ENCODE results near the gene SEC14L2. TPM values are rescaled to one million over a fixed set of nuclear protein-coding genes. Genes with fewer than 3 reads are reported as not detected.

SEC14L2 gene
- total RNA-seq, 1 experiment from 2014 or later, result 14.4 TPM

GRCh38 chr22:30348809-30349208 is 48.0 kb upstream of the SEC14L2 start:
- no peaks in the 10 kb centered on the region for H3K27me3 ChIP-seq (replicated peaks; ENCODE audit: insufficient read depth, low read depth, low read length, poor library complexity)
- no peak for DNase-seq (ENCODE audit: low spot score)
- no TSS peak for BruUV-seq (replicated peaks)
- no peak overlapping the region for H3K4me3 ChIP-seq (ENCODE audit: low read depth, low read length, poor library complexity, severe bottlenecking)
- no peak for TF ChIP-seq EZH2 (IDR thresholded peaks at IDR 0.05; ENCODE audit: borderline replicate concordance, low read depth, low read length, poor library complexity, severe bottlenecking)
- TF ChIP-seq CTCF (conservative IDR thresholded peaks at IDR 0.05; ENCODE audit: low read depth, low read length), result no peak
- intact Hi-C loops (cut with micrococcal nuclease; ENCODE audit: unreplicated experiment), result loop anchor here (10.0 kb wide), 1 partner anchor 56 kb away; no protein-coding TSS in a partner anchor
- H3K9me3 ChIP-seq (ENCODE audit: low read depth, low read length, poor library complexity, severe bottlenecking), result no peaks in the 10 kb centered on the region
- H3K27ac ChIP-seq (ENCODE audit: low read depth, low read length, poor library complexity, severe bottlenecking), result peak overlapping the region; percentile 25
- H3K4me1 ChIP-seq (ENCODE audit: insufficient read depth, low read length, poor library complexity, severe bottlenecking), result no peaks in the 10 kb centered on the region
- ChIA-PET CTCF (no interaction called here), POLR2A (ENCODE audit: low non-redundant PET) (no interaction called here)
- H3K36me3 ChIP-seq (ENCODE audit: insufficient read depth, low read length, poor library complexity, severe bottlenecking), result peaks cover 88% of the 10 kb centered on the region

- Histone ChIP-seq H3K4me1 (ENCODE audit: insufficient read depth, low read length, poor library complexity, severe bottlenecking) (peaks cover 13% of the 10 kb centered on the region), H3K27ac (ENCODE audit: low read depth, low read length, poor library complexity, severe bottlenecking) (no peak overlapping the region), H3K4me3 (ENCODE audit: low read depth, low read length, poor library complexity, severe bottlenecking) (no peak overlapping the region), H3K9me3 (ENCODE audit: low read depth, low read length, poor library complexity, severe bottlenecking) (no peaks in the 10 kb centered on the region), H3K27me3 (replicated peaks; ENCODE audit: insufficient read depth, low read depth, low read length, poor library complexity) (no peaks in the 10 kb centered on the region), H3K36me3 (ENCODE audit: insufficient read depth, low read length, poor library complexity, severe bottlenecking) (peaks cover 64% of the 10 kb centered on the region)
- no TSS peak for BruUV-seq (replicated peaks)
- DNase-seq (ENCODE audit: low spot score), result no peak
- TF ChIP-seq EZH2 (IDR thresholded peaks at IDR 0.05; ENCODE audit: borderline replicate concordance, low read depth, low read length, poor library complexity, severe bottlenecking), result no peak
- TF ChIP-seq CTCF (conservative IDR thresholded peaks at IDR 0.05; ENCODE audit: low read depth, low read length), result no peak
- ChIA-PET CTCF (no interaction called here), POLR2A (ENCODE audit: low non-redundant PET) (no interaction called here)
- intact Hi-C loops (cut with micrococcal nuclease; ENCODE audit: unreplicated experiment), result no loop called here
These were observed 45.6 kb upstream of the SEC14L2 start for GRCh38 chr22:30351226-30351625.

- Histone ChIP-seq H3K4me3 (ENCODE audit: low read depth, low read length, poor library complexity, severe bottlenecking) (no peak overlapping the region), H3K36me3 (ENCODE audit: insufficient read depth, low read length, poor library complexity, severe bottlenecking) (peaks cover 34% of the 10 kb centered on the region), H3K27ac (ENCODE audit: low read depth, low read length, poor library complexity, severe bottlenecking) (no peak overlapping the region), H3K9me3 (ENCODE audit: low read depth, low read length, poor library complexity, severe bottlenecking) (no peaks in the 10 kb centered on the region), H3K27me3 (replicated peaks; ENCODE audit: insufficient read depth, low read depth, low read length, poor library complexity) (no peaks in the 10 kb centered on the region), H3K4me1 (ENCODE audit: insufficient read depth, low read length, poor library complexity, severe bottlenecking) (peaks cover 22% of the 10 kb centered on the region)
- POLR2A ChIA-PET (ENCODE audit: low non-redundant PET), result no interaction called here
- BruUV-seq (replicated peaks), result no TSS peak
- intact Hi-C loops (cut with micrococcal nuclease; ENCODE audit: unreplicated experiment), result no loop called here
- TF ChIP-seq EZH2 (IDR thresholded peaks at IDR 0.05; ENCODE audit: borderline replicate concordance, low read depth, low read length, poor library complexity, severe bottlenecking), result no peak
- TF ChIP-seq CTCF (conservative IDR thresholded peaks at IDR 0.05; ENCODE audit: low read depth, low read length), result no peak
- no peak for DNase-seq (ENCODE audit: low spot score)
- CTCF ChIA-PET, result no interaction called here
These were observed 42.2 kb upstream of the SEC14L2 start for GRCh38 chr22:30354644-30355043.
